Muscle of arm (tissue), 14 donors: ENCODE results near the gene TM7SF2. TPM values are rescaled to one million over a fixed set of nuclear protein-coding genes. Genes with fewer than 3 reads are reported as not detected.
A peak's percentile ranks its signal among the peaks of the same experiment; 100 is the strongest.

Source experiments
- DNase-seq: peaks from one replicate; pipeline ENCODE4 v3.0.0-alpha.2; 2013
- long read RNA-seq, 11 donors: transcript quantifications; one replicate each; lab custom pipeline, GENCODE V29; 2026
- polyA plus RNA-seq, 12 donors: library from polyadenylated mRNA; unstranded; fragments of 120-200 nt; gene quantifications; one replicate each; pipeline ENCODE4 v1.2.1, GENCODE V29; 2013; ENCODE audit not compliant: insufficient read length in 12 of 12

TM7SF2 gene
- polyA plus RNA-seq, result 10 to 100 TPM in 7 of 12 donors, 1 to 10 TPM in 4, not detected in 1; 6.1 to 59.2 (median 11.3) TPM
- long read RNA-seq, donor 1, transcript TM7SF2-201 (10 exons, 1,722 nt), result major isoform, 7 of 12 reads
- long read RNA-seq, donor 1, partial matches to known transcripts, result 0 of 12 reads
- long read RNA-seq, donor 1, other reads (novel, unspliced or antisense), result 0 of 12 reads
- long read RNA-seq, donor 2, transcript TM7SF2-201 (10 exons, 1,722 nt), result major isoform, 7 of 8 reads
- long read RNA-seq, donor 2, partial matches to known transcripts, result 0 of 8 reads
- long read RNA-seq, donor 2, other reads (novel, unspliced or antisense), result 0 of 8 reads
- long read RNA-seq, donor 3, partial matches to known transcripts, result 0 of 2 reads
- long read RNA-seq, donor 3, other reads (novel, unspliced or antisense), result 0 of 2 reads
- long read RNA-seq, donor 4, result 0 reads
- long read RNA-seq, donor 5, result 0 reads
- long read RNA-seq, donor 6, result 0 reads
- long read RNA-seq, donor 7, partial matches to known transcripts, result 0 of 1 reads
- long read RNA-seq, donor 7, other reads (novel, unspliced or antisense), result 0 of 1 reads
- long read RNA-seq, donor 8, transcript TM7SF2-201 (10 exons, 1,722 nt), result major isoform, 5 of 6 reads
- long read RNA-seq, donor 8, partial matches to known transcripts, result 0 of 6 reads
- long read RNA-seq, donor 8, other reads (novel, unspliced or antisense), result 0 of 6 reads
- long read RNA-seq, donor 9, partial matches to known transcripts, result 0 of 2 reads
- long read RNA-seq, donor 9, other reads (novel, unspliced or antisense), result 0 of 2 reads
- long read RNA-seq, donor 10, transcript TM7SF2-201 (10 exons, 1,722 nt), result major isoform, 6 of 7 reads
- long read RNA-seq, donor 10, partial matches to known transcripts, result 0 of 7 reads
- long read RNA-seq, donor 10, other reads (novel, unspliced or antisense), result 0 of 7 reads
- long read RNA-seq, donor 11, partial matches to known transcripts, result 0 of 1 reads
- long read RNA-seq, donor 11, other reads (novel, unspliced or antisense), result 0 of 1 reads

- peak; percentile 87 for DNase-seq
These were observed at the start of gene TM7SF2 for GRCh38 chr11:65111744-65112545. TM7SF2 (plus strand) TSS chr11:65111872; CDS start chr11:65112016, 144 bp downstream.

GRCh38 chr11:65063532-65063931 is 48.1 kb upstream of the TM7SF2 start:
- DNase-seq, result no peak

- no peak for DNase-seq
These were observed 46.8 kb upstream of the TM7SF2 start for GRCh38 chr11:65064847-65065240.

- DNase-seq, result no peak
These were observed 45.8 kb upstream of the TM7SF2 start for GRCh38 chr11:65065851-65066250.

GRCh38 chr11:65066315-65066714 is 45.4 kb upstream of the TM7SF2 start:
- DNase-seq, result no peak

- DNase-seq, result no peak
These were observed 44.8 kb upstream of the TM7SF2 start for GRCh38 chr11:65066805-65067291.

GRCh38 chr11:65067446-65067845 is 44.2 kb upstream of the TM7SF2 start:
- DNase-seq, result no peak

- DNase-seq, result no peak
These were observed 42.5 kb upstream of the TM7SF2 start for GRCh38 chr11:65069217-65069616.

GRCh38 chr11:65071907-65072630 is 39.6 kb upstream of the TM7SF2 start:
- no peak for DNase-seq

- DNase-seq, result no peak
These were observed 39.1 kb upstream of the TM7SF2 start for GRCh38 chr11:65072631-65072966.

GRCh38 chr11:65077451-65077850 is 34.2 kb upstream of the TM7SF2 start:
- DNase-seq, result no peak

- DNase-seq, result no peak
These were observed 33.5 kb upstream of the TM7SF2 start for GRCh38 chr11:65078151-65078550.

GRCh38 chr11:65078786-65079342 is 32.8 kb upstream of the TM7SF2 start:
- no peak for DNase-seq

GRCh38 chr11:65083134-65083833 is 28.4 kb upstream of the TM7SF2 start:
- no peak for DNase-seq

- DNase-seq, result peak; percentile 96
These were observed 27.7 kb upstream of the TM7SF2 start, which contains the start of the genes CDCA5 and ZFPL1 for GRCh38 chr11:65083834-65084597. CDCA5 (minus strand) TSS chr11:65084040; CDS start chr11:65083978, 62 bp downstream. ZFPL1 (plus strand) TSS chr11:65084222; CDS start chr11:65084699, 477 bp downstream.

GRCh38 chr11:65084598-65085375 is 26.9 kb upstream of the TM7SF2 start:
- DNase-seq, result no peak

GRCh38 chr11:65085446-65085845 is 26.2 kb upstream of the TM7SF2 start:
- DNase-seq, result no peak

- DNase-seq, result no peak
These were observed 24.9 kb upstream of the TM7SF2 start for GRCh38 chr11:65086809-65087208.
